Mesothelial cell of epicardium (in vitro differentiated cells): Measurements from ENCODE around the gene ADAM19. TPM values are rescaled to one million over a fixed set of nuclear protein-coding genes. Genes with fewer than 3 reads are reported as not detected.

Experiments
- DNase-seq, 2 experiments: peaks; one replicate each; pipeline ENCODE4 v3.0.0; 2021; ENCODE audit warnings: low spot score in 2 of 2; ENCODE audit not compliant: unreplicated experiment in 2 of 2
- H3K27ac Mint-ChIP-seq: 2 replicates; pipeline ENCODE4 v1.8.0; 2021; ENCODE audit warnings: mixed read lengths
- H3K27me3 Mint-ChIP-seq: 2 replicates; pipeline ENCODE4 v1.8.0; 2021; ENCODE audit warnings: low read depth, mixed read lengths
- H3K36me3 Mint-ChIP-seq: 2 replicates; pipeline ENCODE4 v1.8.0; 2021; ENCODE audit warnings: mixed read lengths
- H3K4me1 Mint-ChIP-seq: 2 replicates; pipeline ENCODE4 v1.8.0; 2021; ENCODE audit warnings: mixed read lengths
- H3K4me3 Mint-ChIP-seq: 2 replicates; pipeline ENCODE4 v1.8.0; 2021; ENCODE audit warnings: mild to moderate bottlenecking, moderate library complexity, mixed read lengths
- H3K9me3 Mint-ChIP-seq: 2 replicates; pipeline ENCODE4 v1.8.0; 2021; ENCODE audit warnings: mixed read lengths
- total RNA-seq: library from RNA; stranded (reverse); gene quantifications from 3 replicates; pipeline ENCODE4 v1.2.1, GENCODE V29; 2021
- TF ChIP-seq, protein P1 (sequence below): fragments of 200-600 bp; sonication (generic); IDR thresholded peaks from one replicate; pipeline ENCODE4 v1.5.0; 2021; ENCODE audit warnings: antibody characterized with exemption; ENCODE audit not compliant: unreplicated experiment

The ADAM19 gene
- total RNA-seq, 1 donor from 2014 or later = 19.7 TPM

GRCh38 chr5:157599565-157599964, 24.0 kb upstream of the ADAM19 start:
- no peak for DNase-seq
- Mint-ChIP-seq H3K27me3 (no peaks in the 10 kb centered on the region), H3K9me3 (peaks cover 13% of the 10 kb centered on the region), H3K36me3 (no peaks in the 10 kb centered on the region), H3K4me3 (no peak overlapping the region), H3K27ac (no peak overlapping the region), H3K4me1 (no peaks in the 10 kb centered on the region)
- TF ChIP-seq, protein P1, sequence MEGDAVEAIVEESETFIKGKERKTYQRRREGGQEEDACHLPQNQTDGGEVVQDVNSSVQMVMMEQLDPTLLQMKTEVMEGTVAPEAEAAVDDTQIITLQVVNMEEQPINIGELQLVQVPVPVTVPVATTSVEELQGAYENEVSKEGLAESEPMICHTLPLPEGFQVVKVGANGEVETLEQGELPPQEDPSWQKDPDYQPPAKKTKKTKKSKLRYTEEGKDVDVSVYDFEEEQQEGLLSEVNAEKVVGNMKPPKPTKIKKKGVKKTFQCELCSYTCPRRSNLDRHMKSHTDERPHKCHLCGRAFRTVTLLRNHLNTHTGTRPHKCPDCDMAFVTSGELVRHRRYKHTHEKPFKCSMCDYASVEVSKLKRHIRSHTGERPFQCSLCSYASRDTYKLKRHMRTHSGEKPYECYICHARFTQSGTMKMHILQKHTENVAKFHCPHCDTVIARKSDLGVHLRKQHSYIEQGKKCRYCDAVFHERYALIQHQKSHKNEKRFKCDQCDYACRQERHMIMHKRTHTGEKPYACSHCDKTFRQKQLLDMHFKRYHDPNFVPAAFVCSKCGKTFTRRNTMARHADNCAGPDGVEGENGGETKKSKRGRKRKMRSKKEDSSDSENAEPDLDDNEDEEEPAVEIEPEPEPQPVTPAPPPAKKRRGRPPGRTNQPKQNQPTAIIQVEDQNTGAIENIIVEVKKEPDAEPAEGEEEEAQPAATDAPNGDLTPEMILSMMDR = no peak

DNA sequence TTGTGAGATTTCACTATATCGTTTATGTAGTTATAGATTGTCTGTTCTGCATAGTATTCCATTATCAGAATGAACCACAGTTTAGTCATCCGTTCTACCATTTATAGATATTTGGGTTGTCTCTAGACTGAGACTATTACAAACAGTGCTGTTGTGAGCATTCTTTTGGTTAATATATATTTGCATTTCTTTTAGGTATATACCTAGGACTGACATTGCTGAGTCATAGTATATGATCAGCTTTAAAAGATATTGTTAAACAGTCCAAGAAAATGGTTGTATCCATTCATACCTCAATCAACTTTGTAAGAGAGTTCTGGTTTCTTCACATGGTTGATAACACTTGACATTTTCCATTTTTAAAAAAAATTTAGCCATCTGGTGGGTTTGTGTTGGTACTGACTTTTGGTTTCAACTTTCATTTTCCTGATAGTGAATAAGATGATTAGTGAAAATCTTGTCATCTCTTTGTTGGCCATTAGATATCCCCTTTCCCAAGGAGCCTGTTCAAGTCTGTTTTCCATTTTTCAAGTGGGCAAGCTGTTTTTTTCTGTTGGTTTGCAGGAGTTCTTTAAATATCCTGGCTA, 22.9 kb upstream of the ADAM19 start:
- H3K4me1 Mint-ChIP-seq = peaks cover 4% of the 10 kb centered on the region
- peaks cover 13% of the 10 kb centered on the region for H3K9me3 Mint-ChIP-seq
- no peaks in the 10 kb centered on the region for H3K27me3 Mint-ChIP-seq
- DNase-seq = no peak
- no peak overlapping the region for H3K27ac Mint-ChIP-seq
- no peaks in the 10 kb centered on the region for H3K36me3 Mint-ChIP-seq
- TF ChIP-seq, protein P1 = no peak
- H3K4me3 Mint-ChIP-seq = no peak overlapping the region

DNA sequence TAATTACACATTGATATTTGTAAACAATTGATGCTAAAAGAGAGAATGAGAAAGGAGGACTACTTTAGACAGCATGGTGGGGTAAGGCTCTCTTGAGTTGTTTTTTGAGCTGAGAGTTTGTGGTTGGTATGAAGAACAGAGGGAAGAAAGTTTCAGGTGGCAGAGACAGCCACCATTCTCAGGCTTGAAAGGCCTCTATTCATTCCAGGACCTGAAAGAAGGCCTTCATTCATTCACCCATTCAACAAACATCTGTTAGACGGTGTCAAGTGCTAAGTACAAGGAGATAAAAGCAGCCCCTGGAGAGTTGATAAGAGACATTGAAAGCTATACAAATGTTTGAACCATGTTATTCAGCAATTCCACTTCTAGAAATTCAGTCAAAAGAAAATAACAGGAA, 21.7 kb upstream of the ADAM19 start:
- Mint-ChIP-seq H3K4me3 (no peak overlapping the region), H3K27me3 (no peaks in the 10 kb centered on the region), H3K27ac (no peak overlapping the region), H3K4me1 (peaks cover 10% of the 10 kb centered on the region), H3K9me3 (peaks cover 13% of the 10 kb centered on the region), H3K36me3 (no peaks in the 10 kb centered on the region)
- TF ChIP-seq, protein P1 = no peak
- no peak for DNase-seq

- TF ChIP-seq, protein P1 = no peak
- Mint-ChIP-seq H3K4me1 (peaks cover 10% of the 10 kb centered on the region), H3K9me3 (peaks cover 20% of the 10 kb centered on the region), H3K27me3 (no peaks in the 10 kb centered on the region), H3K36me3 (peaks cover 5% of the 10 kb centered on the region), H3K4me3 (no peak overlapping the region), H3K27ac (no peak overlapping the region)
- no peak for DNase-seq
These were observed 20.9 kb upstream of the ADAM19 start for GRCh38 chr5:157596487-157596886.

DNA sequence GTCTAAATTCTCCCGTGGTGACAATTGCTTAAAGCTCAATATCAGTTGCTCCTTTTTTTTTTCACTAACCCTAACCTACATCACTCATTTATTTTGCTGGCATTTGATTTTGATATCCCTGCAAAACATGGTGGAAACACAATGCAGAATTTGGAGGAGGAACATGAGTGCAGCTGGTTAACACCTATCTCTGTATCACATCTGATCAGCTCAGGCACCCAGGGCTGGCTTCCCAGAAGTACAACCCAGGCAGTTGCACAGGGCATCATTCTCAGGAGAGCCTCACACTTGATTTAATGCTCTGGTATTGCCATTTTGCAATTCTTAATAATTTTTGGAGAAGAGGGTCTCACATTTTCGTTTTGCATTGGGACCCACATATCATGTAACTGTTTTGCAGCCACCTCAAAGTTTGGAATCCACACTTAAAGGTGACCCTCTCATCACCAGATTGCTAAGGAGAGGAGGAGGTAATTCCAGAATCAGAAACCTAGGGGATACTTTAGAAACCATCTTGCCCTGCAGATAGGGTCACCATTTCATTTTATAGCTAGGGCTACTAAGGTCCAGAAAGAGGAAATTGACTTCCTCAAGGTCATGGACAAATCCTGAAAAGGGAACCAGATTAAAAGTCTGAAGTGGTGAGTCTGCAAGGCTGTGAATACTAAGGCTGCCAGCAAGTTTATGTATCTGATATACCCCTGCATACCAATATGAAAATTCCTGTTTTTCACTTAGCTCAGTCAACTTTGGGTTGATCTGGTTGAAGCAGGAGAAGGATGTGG, 19.3 kb upstream of the ADAM19 start:
- H3K4me3 Mint-ChIP-seq = no peak overlapping the region
- peaks cover 10% of the 10 kb centered on the region for H3K4me1 Mint-ChIP-seq
- TF ChIP-seq, protein P1 = no peak
- H3K36me3 Mint-ChIP-seq = peaks cover 5% of the 10 kb centered on the region
- H3K27ac Mint-ChIP-seq = no peak overlapping the region
- no peaks in the 10 kb centered on the region for H3K27me3 Mint-ChIP-seq
- H3K9me3 Mint-ChIP-seq = peaks cover 20% of the 10 kb centered on the region
- no peak for DNase-seq
